Measurements from ENCODE around the gene POLR3H.
A peak's percentile ranks its signal among the peaks of the same experiment; 100 is the strongest.
"Not testable (repeated sequence)": the region's sequence is repeated elsewhere in the genome, so short reads cannot be mapped to it uniquely, and the experiment has no call there.

The POLR3H gene

DNA sequence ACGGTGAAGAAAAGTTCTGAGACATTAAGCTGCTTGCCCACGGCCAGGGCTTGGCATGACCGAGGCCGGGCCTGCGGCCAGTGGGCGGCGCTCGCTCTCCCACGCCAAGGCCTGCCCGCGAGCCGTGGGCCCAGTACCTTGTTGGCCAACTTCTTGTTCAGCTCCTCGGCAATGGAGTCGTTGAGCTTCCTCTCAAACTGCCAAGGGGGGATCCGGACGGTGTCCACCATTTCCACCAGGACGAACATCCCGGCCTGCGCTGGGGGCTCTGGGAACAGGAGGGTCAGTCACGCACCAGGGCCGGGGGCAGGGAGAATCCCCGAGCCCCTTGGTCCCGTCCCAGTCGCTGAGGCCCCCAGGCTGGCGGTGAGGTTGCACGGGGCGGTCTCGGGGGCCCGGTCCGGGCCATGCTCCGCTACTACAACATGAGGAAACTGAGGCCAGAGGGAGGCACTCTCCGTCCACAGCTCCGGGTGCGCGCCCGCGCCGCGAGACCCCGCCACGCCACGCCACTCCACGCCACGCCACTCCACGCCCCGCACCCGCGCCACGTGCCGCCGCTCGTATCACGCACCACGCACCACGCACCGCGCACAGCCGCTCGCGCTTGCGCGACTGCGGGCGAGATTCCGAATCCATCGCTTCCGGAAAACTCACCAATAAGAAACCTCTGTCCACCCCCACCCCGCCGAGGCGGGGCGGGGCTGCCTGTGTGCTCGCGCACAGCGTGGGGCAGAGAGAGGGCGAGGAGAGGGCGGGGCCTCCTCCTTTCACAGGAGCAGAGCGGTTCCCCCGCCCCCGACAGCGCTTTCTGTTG is at the start of gene POLR3H:
TSS of gene POLR3H (minus strand) at position 617 of the 817 bp plus-strand sequence. CDS start at position 248, 369 bp downstream.
- peak; percentile 97 for DNase-seq

DNA sequence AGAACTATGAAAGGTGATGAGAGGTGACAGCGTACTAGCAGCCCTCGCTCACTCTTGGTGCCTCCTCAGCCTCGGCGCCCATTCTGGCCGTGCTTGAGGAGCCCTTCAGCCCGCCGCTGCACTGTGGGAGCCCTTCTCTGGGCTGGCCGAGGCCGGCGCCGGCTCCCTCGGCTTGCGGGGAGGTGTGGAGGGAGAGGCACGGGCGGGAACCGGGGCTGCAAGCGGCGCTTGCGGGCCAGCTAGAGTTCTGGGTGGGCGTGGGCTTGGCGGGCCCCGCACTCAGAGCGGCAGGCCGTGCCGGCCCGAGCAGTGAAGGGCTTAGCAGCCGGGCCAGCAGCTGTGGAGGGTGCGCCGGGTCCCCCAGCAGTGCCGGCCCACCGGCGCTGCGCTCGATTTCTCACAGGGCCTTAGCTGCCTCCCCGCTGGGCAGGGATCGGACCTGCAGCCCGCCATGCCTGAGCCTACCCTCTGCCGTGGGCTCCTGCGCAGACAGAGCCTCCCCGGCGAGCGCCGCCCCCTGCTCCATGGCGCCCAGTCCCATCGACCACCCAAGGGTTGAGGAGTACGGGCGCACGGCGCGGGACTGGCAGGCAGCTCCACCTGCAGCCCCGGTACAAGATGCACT is 49.2 kb upstream of the POLR3H start:
- DNase-seq, result not testable (repeated sequence)

DNA sequence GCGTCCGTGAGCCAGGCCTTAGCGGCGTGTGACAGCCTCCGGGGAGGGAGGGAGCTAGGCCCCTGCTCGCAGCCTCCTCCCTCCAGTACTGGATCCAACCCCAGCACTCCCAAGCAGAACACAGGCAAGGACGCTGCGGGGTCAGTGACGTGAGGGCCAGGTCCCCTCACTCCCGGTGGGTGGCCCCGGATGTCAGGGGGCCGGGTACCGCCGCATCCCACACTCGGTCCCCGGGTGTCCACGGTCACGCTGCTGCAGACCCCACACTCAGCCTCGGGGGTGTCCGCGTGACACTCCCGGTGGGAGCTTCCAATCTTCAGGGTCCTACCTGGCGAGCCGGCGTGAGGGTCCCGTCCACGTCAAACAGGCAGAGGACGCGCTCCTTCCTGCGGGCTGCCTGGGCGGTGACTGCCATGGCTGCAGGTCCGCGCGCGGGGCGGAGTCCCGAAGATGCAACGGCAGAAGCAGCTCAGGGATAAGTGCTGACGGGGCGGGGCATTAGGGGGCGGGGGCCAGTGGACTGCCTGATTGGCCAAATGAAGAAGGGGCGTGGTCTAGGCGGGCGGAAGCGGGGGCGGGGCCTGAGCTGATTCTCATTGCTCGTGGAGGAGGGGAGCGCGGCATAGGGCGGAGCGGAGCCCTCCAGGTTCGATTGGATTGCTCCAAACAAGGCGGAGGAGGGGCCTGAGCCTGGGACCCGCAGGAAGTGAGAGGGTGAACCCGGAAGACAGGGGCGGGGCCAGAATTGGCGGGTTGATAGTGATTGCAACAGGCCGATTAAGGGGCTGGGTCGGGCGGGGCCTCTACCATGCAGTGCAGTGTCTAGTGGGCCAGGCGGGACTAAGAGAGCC is 45.3 kb upstream of the POLR3H start, which contains the start of gene PMM1:
TSS of gene PMM1 (minus strand) at position 450 of the 851 bp plus-strand sequence. CDS start at position 415, 35 bp downstream.
- DNase-seq, result peak; percentile 100

- DNase-seq, result no peak
Measured at GRCh38 chr22:41587347-41587723, 43.1 kb upstream of the POLR3H start.

DNA sequence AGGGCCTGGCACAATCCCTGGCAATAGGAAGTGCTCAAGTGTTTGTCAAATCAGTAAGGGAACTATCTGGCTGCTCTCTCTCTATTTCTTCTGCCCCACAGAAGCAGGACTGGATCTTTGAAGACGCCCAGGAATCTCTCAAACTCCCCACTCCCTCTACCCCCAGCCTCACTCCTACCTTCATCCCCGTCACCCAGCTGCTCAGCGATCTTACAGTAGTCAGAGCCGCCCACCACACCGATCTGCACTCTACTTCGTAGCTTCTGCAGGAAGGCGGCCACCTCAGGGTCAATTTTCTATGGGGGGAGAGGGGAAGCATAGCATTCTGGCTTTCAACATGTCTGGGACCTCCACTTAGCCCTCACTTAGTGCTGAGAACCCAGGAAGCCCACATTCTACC is 41.6 kb upstream of the POLR3H start:
- DNase-seq, result no peak

DNA sequence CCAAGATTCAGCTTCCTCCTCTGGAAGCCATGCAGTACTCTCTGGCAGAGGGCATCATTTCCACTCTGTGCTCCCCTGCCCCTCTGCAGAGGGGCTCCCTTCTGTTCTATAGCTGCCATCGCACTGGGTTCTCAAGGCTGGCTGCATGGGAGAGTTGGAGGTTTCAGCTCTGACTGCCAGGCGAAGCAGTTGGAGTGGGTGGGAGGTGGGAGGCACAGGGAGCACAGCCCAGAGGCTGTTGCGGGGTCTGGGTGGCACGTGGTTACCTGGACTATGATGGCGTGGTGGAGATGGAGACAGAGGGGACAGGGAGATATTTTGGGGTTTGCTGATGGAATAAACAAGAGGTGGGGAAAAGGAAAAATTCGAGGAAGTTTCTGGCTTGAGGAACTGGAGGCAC is 40.6 kb upstream of the POLR3H start:
- no peak for DNase-seq

GRCh38 chr22:41582694-41583093 is 38.4 kb upstream of the POLR3H start:
- no peak for DNase-seq

DNA sequence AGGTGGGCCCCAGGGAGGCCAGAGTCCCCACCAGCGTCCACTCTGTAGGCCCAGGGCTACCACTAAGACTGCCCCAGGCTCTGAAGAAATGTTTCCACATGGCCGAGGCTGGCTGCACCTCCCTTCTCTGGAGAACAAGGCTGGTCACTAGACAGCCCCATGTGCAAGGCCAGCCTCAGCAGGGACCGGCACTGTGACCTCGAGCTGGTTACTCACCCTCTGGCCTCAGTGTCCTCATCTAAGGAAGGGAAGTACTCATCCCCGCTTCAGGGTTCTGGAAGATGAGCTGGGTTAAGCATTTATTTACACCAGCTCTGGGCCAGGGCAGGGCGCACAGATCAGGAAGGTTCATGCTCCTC is 35.7 kb upstream of the POLR3H start:
- DNase-seq, result no peak

- no peak for DNase-seq
Measured at GRCh38 chr22:41579297-41579996, 35.2 kb upstream of the POLR3H start.

DNA sequence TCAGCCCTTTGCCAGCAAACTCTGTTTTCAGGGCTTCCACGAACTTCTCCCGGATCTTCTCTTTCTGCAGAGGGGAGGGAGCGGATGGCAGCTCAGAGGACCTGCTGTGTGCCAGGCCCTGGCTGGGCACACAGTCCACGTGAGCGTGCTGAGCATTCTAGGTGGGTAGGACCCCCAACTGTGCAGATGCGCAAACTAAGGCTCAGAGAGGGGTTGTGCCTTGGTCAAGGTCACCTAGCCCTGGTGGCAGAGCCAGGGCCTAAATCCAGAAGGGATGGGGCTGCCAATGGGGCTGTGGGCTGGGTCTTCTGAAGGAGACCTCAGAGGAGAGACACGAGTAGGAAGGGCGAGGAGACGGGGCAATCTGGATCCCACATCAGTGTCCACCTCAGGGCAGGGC is 34.5 kb upstream of the POLR3H start:
- no peak for DNase-seq

- DNase-seq, result no peak
Measured at GRCh38 chr22:41578114-41578513, 33.8 kb upstream of the POLR3H start.

DNA sequence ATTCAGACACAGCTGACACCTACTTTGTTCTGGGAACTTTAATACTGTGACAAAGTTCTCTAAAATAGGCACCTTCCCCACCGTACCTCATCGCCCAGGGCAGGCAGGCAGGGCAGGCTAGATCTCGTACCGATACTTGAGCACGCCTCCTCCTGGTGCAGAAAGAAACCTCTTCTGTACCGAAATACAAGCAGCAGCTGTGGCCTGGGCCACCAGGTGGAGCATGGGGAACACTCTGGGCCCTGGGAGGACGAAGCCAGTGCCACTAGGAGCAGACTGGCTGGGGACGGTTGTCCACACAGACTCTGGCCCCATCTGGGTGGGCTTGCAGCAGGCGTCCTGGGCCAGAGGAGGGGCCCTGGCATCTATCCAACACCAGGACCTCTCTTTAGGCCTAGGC is 32.6 kb upstream of the POLR3H start:
- peak; percentile 38 for DNase-seq

GRCh38 chr22:41575533-41575932 is 31.3 kb upstream of the POLR3H start:
- DNase-seq, result no peak

DNA sequence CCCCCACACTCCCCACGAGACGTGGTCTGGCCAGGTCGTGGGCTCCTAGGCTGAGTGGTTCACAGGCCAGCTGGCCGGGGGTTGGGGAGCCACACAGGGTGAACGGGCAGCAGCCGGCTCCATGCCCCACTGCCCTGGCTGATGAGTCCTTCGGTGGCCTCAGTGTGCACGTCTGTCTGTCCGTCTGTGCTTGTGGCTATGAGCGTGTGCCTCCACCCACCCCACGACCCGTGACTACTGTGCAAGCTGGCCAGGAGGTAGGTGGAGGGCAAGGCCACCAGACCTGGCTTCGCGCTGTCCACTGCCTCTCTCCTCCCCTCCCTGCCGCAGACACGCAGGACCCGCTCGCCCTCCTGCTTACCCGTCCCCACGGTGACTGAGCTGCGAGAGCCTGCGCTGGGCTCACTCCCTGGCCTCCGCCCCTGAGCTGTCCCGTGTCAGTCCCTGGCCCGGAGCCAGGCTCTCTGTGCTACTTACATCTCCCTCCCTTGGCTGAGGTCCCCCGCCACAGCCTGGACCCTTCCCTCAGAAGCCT is 30.6 kb upstream of the POLR3H start:
- no peak for DNase-seq

DNA sequence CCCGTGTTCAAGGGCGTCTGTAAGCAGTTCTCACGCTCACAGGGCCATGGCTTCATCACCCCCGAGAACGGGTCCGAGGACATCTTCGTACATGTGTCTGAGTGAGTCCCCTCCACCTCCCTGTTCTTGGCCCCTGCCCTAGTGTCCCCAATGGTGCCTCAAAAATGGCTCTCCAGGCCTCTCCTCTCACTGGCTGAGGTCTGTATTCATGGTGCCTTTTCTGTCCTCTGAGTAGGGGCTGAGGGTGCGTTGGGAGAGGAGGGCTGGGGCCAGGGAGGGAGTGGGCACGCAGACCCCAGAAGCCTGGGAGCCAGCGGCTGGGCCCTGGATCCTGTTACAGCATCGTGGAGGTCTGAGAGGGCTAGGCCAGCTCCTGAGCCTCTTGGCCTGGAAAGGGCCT is 29.4 kb upstream of the POLR3H start:
- DNase-seq, result no peak

DNA sequence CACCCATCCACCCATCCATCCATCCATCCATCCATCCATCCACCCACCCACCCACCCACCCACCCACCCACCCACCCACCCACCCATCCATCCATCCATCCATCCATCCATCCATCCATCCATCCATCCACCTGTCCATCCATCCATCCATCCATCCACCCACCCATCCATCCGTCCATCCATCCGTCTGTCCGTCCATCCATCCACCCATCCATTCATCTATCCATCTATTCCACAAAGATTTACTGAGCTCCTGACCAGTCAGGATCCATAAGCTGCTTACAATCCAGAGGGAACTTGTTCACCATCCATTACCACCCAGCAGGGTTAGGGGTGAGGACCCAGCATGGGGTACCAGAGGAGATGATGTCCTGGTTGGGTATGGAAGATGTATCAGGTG is 28.0 kb upstream of the POLR3H start:
- not testable (repeated sequence) for DNase-seq

GRCh38 chr22:41571786-41572185 is 27.5 kb upstream of the POLR3H start:
- DNase-seq, result no peak

DNA sequence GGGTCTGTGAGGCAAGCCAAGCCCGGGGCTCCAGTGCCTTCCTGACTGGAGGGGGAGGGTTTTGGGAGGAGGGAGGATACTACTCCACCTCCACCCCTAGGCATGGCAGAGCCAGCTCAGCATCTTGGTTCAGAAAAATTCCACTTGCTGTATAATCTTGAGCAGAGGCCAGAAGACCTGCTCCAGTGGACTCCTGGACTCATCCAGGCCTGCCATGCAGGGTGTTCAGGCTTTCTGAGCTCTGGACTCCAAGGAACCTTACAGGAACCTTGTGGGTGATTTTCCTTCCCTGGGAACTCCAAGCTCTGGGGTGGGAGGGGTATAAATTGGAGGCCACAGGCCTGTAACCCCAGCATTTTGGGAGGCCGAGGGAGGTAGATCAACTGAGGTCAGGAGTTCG is 26.0 kb upstream of the POLR3H start:
- no peak for DNase-seq

DNA sequence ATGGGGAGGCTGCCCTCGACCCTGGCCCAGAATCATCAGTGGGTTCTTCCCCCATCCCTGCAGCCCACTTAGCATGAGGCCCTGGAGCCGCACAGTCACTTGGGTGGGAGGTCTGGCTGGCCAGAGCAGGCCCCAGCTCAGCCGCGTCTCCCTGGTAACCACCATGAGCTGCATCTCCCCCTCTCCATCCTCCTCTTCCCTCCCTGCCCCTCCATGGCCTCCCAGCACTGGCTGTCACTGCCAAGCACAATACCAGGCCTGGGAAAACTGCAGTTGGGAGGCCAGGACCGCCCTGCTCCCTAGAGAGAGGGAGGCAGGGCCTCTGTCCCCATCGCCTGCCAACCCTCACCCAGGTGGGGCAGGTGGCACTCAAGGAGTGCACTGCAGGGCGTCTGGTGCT is 24.5 kb upstream of the POLR3H start:
- no peak for DNase-seq

DNA sequence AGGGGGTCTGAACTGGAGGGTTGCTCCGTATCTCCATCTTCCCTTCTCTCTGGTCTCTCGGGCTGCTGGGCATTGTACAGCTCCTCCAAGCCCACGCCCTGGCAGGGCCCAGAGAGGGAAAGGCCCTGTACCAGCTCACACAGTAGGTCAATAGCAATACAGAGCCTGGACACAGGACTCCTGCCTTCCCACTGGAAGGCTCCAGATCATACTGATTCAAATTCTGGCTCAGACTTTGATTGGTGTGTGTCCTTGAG is 23.2 kb upstream of the POLR3H start:
- no peak for DNase-seq

DNA sequence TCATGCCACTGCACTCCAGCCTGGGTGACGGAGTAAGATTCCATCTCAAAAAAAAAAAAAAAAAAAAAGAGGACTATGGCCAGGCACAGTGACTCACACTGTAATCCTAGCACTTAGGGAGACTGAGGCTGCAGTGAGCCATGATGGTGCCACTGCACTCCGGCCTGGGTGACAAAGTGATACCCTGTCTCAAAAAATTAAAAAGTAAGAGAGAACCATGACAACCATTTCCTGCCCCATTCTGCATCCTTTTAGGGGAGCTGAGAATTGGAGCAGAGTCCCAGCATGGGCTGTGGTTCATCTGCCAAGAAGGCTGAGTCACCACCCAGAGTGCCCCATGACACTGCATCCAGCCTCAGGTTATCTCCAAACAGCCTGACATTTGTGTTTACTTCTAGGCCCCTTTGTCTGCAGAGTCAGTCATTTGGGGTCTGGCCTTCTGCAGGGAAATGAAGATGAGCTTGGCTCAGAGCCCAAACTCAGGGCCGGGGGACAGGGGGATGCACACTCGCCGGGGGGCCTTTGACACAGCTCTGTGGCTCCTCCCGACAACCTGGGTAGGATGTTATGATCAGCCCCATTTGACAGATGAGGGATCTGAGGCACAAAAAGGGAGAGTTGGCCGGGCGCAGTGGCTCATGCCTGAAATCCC is 21.3 kb upstream of the POLR3H start:
- DNase-seq, result no peak

GRCh38 chr22:41564563-41564962 is 20.3 kb upstream of the POLR3H start:
- DNase-seq, result no peak
